ENCODE results near the gene IL1R2.
"Not testable (repeated sequence)": the region's sequence is repeated elsewhere in the genome, so short reads cannot be mapped to it uniquely, and the experiment has no call there.

IL1R2 gene

DNA sequence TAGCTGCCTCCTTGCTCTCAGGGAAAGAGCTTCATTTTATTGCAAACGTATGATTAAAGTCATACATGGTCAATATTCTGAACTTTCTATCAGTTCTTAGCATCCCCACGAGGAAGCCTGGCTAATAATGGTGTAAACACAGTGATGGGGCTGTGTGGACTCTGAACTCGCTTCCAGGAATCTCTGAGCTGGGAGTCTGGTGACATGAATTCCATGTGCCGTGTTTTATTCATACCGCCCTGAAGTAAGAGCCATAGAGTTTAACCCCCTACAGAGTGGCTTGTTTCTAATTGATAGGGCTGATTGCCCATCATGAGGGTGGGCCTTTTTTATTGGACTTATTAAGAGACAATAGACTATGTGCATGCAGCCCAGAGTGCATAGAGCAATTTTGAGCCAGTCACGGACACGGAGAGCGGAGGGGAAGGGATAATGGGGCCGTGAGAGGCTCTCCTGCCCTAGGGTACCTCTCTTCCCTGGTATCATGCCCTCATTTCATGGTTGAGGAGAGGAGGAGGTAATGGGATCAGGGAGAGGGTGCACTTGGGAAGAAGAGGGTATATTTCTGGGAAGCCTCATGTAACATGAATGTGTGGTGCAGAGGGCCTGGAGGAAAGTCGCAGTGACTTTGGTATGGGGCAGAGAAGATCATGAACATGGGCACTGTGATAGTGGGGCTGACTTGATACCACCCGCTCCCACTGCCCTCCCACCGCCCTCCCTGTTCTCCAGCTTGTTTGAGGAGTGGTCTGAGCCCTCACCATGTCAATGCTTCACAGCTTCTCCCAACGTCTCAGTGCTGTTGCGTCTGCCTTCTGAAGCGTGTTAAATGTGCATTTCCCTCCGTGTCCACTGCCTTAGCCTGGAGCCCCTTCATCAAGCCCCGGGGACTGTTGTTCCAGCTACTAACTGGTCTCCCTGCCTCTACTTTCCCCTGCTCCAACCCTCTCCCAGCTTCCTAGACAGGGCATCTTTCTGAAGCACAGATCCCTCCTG is 73.2 kb downstream of the IL1R2 start:
- in situ Hi-C loops (cut with MboI; ENCODE audit: low sequenced_read_pairs, unreplicated experiment), result no loop called here
- TF ChIP-seq, protein P1, sequence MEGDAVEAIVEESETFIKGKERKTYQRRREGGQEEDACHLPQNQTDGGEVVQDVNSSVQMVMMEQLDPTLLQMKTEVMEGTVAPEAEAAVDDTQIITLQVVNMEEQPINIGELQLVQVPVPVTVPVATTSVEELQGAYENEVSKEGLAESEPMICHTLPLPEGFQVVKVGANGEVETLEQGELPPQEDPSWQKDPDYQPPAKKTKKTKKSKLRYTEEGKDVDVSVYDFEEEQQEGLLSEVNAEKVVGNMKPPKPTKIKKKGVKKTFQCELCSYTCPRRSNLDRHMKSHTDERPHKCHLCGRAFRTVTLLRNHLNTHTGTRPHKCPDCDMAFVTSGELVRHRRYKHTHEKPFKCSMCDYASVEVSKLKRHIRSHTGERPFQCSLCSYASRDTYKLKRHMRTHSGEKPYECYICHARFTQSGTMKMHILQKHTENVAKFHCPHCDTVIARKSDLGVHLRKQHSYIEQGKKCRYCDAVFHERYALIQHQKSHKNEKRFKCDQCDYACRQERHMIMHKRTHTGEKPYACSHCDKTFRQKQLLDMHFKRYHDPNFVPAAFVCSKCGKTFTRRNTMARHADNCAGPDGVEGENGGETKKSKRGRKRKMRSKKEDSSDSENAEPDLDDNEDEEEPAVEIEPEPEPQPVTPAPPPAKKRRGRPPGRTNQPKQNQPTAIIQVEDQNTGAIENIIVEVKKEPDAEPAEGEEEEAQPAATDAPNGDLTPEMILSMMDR (IDR thresholded peaks at IDR 0.05; ENCODE audit: borderline replicate concordance, control extremely low read depth, extremely low read depth, insufficient read depth, missing control alignments), result no peak
- no peak for DNase-seq (ENCODE audit: low spot score)

DNA sequence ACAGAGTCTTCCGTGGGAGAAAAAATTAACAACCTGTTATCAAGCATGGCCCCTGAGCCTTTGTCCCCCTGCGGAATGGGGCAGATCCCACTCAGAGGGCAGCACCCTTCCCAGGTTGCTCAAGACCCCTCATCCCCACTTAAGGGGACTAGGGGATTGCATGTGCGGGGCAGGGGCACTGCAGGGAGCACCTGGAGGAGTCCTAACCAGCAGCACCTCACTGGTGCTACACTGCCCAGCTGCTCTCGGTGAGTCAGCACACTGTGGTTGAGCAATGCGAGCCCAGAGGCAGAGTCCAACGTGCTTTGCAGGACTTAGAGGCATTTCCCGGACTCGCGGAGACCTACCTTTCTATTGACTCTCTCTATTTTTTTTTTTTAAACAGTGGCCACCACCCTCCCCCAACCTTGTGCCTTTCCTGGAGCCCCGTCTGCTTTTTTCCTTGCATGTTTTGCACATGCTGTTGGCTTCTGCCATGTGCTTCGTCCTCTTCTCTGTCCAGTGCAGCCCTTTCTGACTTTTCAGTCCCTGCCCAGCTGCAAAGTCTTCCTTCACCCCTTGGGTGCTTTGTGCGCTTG is 74.0 kb downstream of the IL1R2 start:
- TF ChIP-seq, protein P1 (IDR thresholded peaks at IDR 0.05; ENCODE audit: borderline replicate concordance, control extremely low read depth, extremely low read depth, insufficient read depth, missing control alignments), result no peak
- no peak for DNase-seq (ENCODE audit: low spot score)
- in situ Hi-C loops (cut with MboI; ENCODE audit: low sequenced_read_pairs, unreplicated experiment), result no loop called here

DNA sequence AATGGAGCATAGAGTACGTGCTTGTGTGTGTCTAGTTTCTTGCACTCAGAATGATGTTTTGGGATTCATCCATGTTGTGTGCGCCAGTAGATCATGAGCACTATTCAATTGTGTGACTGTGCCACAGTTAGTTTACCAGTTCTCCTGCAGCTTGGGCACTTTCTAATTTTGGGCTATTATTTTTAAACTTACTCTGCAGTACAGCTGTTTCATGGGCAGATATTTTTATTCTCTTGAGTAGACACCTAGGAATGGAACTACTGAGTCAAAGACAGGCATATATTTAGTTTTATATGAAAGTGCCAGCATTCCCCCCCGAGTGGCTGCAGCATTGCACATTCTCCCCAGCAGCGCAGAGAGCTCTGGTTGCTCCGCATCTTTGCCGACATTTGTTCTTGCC is 74.8 kb downstream of the IL1R2 start:
- in situ Hi-C loops (cut with MboI; ENCODE audit: low sequenced_read_pairs, unreplicated experiment), result no loop called here
- no peak for DNase-seq (ENCODE audit: low spot score)
- TF ChIP-seq, protein P1 (IDR thresholded peaks at IDR 0.05; ENCODE audit: borderline replicate concordance, control extremely low read depth, extremely low read depth, insufficient read depth, missing control alignments), result no peak

DNA sequence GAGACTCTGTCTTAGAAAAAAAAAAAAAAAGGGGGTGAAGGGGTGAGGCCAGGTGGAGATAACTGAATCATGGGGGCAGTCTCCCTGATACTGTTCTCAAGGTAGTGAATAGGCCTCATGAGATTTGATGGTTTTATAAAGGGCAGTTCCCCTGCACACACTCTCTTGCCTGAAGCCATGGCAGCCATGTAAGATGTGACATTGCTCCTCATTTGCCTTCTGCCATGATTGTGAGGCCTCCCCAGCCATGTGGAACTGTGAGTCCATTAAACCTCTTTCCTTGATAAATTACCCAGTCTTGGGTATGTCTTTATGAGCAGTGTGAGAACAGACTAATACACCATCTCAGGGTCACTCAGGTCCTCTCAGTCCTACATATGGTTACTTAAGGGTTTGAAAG is 76.4 kb downstream of the IL1R2 start:
- DNase-seq (ENCODE audit: low spot score); in situ Hi-C loops (cut with MboI; ENCODE audit: low sequenced_read_pairs, unreplicated experiment): not testable (repeated sequence)

DNA sequence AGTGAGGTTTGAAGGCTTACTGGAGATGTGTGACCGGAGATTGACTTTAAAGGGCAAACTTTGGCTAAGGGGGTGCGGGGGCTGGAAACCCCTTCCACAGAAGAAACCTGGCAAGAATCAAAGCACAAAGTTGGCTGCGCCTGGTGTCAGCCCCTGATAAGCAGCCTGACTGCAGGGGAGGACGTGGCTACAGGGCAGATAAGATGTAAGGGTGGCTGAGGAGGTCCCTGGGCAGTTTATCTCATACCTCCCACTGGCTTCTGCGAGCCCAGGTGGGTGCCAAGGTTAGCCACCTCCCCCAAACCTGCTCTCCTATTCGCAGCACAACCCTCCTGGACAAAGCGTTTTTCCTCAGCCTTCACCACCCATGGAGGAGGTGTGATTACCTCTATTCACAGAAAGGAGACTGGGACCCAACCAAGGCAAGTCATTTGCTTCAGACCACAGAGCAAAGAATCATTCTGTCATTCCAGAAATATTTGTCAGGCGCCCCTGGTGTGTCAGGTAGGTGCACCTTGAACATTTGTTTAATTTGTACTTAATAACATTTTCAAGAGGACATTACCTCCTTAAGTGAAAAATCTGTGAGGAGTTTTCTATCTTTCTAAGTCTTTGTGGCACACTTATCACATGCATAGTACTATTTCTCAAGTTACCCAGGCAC is 77.7 kb downstream of the IL1R2 start:
- TF ChIP-seq, protein P1 (IDR thresholded peaks at IDR 0.05; ENCODE audit: borderline replicate concordance, control extremely low read depth, extremely low read depth, insufficient read depth, missing control alignments), result no peak
- no peak for DNase-seq (ENCODE audit: low spot score)
- in situ Hi-C loops (cut with MboI; ENCODE audit: low sequenced_read_pairs, unreplicated experiment), result no loop called here

DNA sequence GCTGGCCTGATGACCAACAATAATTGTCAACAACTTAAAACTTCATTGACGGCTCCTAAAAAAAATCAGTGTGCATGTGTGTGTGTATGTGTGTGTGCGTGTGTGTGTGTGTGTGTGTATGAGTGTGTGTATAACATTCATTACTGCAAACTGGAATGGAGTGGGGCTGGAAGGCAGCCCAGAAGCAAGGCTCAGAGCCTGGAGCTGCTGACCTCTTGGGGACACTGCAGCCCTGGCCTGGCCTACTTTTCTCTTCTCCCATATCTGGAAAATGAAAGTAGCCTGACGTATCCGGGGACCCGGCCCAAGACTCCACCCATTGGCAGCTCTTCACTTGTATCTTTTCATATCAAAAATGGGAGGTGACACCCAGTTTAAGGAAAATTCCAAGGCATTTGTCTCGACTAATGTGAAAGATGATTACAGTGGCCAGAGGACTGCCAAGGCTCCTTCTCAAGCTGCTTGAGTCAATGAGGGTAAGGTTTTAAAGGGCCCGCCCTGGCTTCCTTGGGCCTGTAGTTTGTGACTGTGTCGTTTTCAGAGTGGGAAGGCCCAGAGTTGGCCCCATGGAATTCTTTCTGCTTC is 78.4 kb downstream of the IL1R2 start:
- in situ Hi-C loops (cut with MboI; ENCODE audit: low sequenced_read_pairs, unreplicated experiment), result no loop called here
- TF ChIP-seq, protein P1 (IDR thresholded peaks at IDR 0.05; ENCODE audit: borderline replicate concordance, control extremely low read depth, extremely low read depth, insufficient read depth, missing control alignments), result no peak
- no peak for DNase-seq (ENCODE audit: low spot score)

Measured in GM13976 (cell line).